Tibial artery (tissue), 4 donors: ENCODE measurements around the gene CNPPD1.

Experiments used
- DNase-seq, 2 donors: peaks; one replicate each; pipeline ENCODE4 v3.0.0-alpha.2; 2019
- H3K27ac ChIP-seq, 2 donors: fragments of 200-600 bp; sonication (generic) in 1 of 2; 1 replicate in 1 of 2; 2 replicates in 1 of 2; pipeline ENCODE4 v1.5.1; 2018 to 2019; ENCODE audit warnings: mild to moderate bottlenecking in 1 of 2
- H3K27me3 ChIP-seq, 2 donors: fragments of 200-600 bp; sonication (generic) in 1 of 2; one replicate each; pipeline versions ENCODE4 v1.5.1 to v1.6.0; 2016 to 2019
- H3K36me3 ChIP-seq, 3 donors: fragments of 200-600 bp; sonication (generic) in 2 of 3; one replicate each; pipeline ENCODE4 v1.5.1; 2016 to 2019; ENCODE audit warnings: mild to moderate bottlenecking in 2 of 3
- H3K4me1 ChIP-seq, 4 donors: fragments of 200-600 bp; sonication (generic) in 2 of 4; 1 replicate in 3 of 4; 2 replicates in 1 of 4; pipeline ENCODE4 v1.5.1; 2016 to 2019
- H3K4me3 ChIP-seq, 2 donors: fragments of 200-600 bp; sonication (generic) in 1 of 2; 1 replicate in 1 of 2; 2 replicates in 1 of 2; pipeline ENCODE4 v1.5.1; 2018 to 2019; ENCODE audit warnings: mild to moderate bottlenecking in 2 of 2
- H3K9me3 ChIP-seq, 3 donors: fragments of 200-600 bp; sonication (generic) in 1 of 3; one replicate each; pipeline ENCODE4 v1.5.1; 2016 to 2019
- CTCF ChIP-seq, 2 experiments: fragments of 200-600 bp in 1 of 2; fragments of 450-650 bp in 1 of 2; IDR thresholded peaks; one replicate each; pipeline ENCODE4 v1.5.1; 2017 to 2019; ENCODE audit warnings: antibody characterized with exemption in 2 of 2, mild to moderate bottlenecking in 1 of 2, moderate library complexity in 1 of 2
- intact Hi-C: fragments of 100-400 bp; cut with DNase I; formaldehyde crosslinking; loops from one replicate; pipeline ENCODE4 v1.15.0; 2023; ENCODE audit warnings: low total_unique reads

CNPPD1 gene

GRCh38 chr2:219174801-219175200, 1.9 kb downstream of the CNPPD1 start:
- TF ChIP-seq CTCF (IDR thresholded peaks at IDR 0.05), result no peak
- intact Hi-C loops, result loop anchor here (5.0 to 10.0 kb wide), 2 partner anchors 42 to 210 kb away; partner anchors contain the start of genes ABCB6 and DNPEP
- peaks cover 29 to 44% (median 41%) of the 10 kb centered on the region in 3 donors for H3K36me3 ChIP-seq
- peaks cover 4 to 45% (median 36%) of the 10 kb centered on the region in 4 donors for H3K4me1 ChIP-seq
- H3K27ac ChIP-seq, result no peak overlapping the region
- H3K9me3 ChIP-seq, result no peaks in the 10 kb centered on the region
- H3K4me3 ChIP-seq, result no peak overlapping the region
- DNase-seq, result no peak
- no peaks in the 10 kb centered on the region for H3K27me3 ChIP-seq

- no peak overlapping the region for H3K4me3 ChIP-seq
- no peak for TF ChIP-seq CTCF (IDR thresholded peaks at IDR 0.05)
- H3K36me3 ChIP-seq, result peaks cover 25 to 40% (median 37%) of the 10 kb centered on the region in 3 donors
- intact Hi-C loops, result loop anchor here (10.0 kb wide), 1 partner anchor 211 kb away; the partner anchor contains the start of gene DNPEP
- H3K27ac ChIP-seq, result no peak overlapping the region
- DNase-seq, result no peak
- H3K9me3 ChIP-seq, result no peaks in the 10 kb centered on the region
- H3K4me1 ChIP-seq, result peaks cover 4 to 38% (median 30%) of the 10 kb centered on the region in 4 donors
- H3K27me3 ChIP-seq, result no peaks in the 10 kb centered on the region
These were observed 2.6 kb downstream of the CNPPD1 start for GRCh38 chr2:219174146-219174545.

GRCh38 chr2:219173176-219173575, 3.5 kb downstream of the CNPPD1 start:
- peaks cover 25 to 40% (median 37%) of the 10 kb centered on the region in 3 donors for H3K36me3 ChIP-seq

GRCh38 chr2:219172231-219173154, 4.2 kb downstream of the CNPPD1 start:
- peaks cover 0 to 31% (median 23%) of the 10 kb centered on the region in 4 donors for H3K4me1 ChIP-seq
- H3K4me3 ChIP-seq, result no peak overlapping the region
- H3K9me3 ChIP-seq, result no peaks in the 10 kb centered on the region
- TF ChIP-seq CTCF (IDR thresholded peaks at IDR 0.05), result no peak
- intact Hi-C loops, result loop anchor here (10.0 kb wide), 1 partner anchor 212 kb away; the partner anchor contains the start of gene DNPEP
- peak overlapping the region; percentile 65 for H3K27ac ChIP-seq
- no peak for DNase-seq
- H3K27me3 ChIP-seq, result no peaks in the 10 kb centered on the region
- H3K36me3 ChIP-seq, result peaks cover 25 to 40% (median 37%) of the 10 kb centered on the region in 3 donors

More at GRCh38 chr2:219173176-219173575, 3.5 kb downstream of the CNPPD1 start:
- intact Hi-C loops, result loop anchor here (10.0 kb wide), 1 partner anchor 212 kb away; the partner anchor contains the start of gene DNPEP
- TF ChIP-seq CTCF (IDR thresholded peaks at IDR 0.05), result no peak
- DNase-seq, result no peak
- Histone ChIP-seq H3K4me1 (peaks cover 0 to 31% (median 23%) of the 10 kb centered on the region in 4 donors), H3K4me3 (no peak overlapping the region), H3K9me3 (no peaks in the 10 kb centered on the region), H3K27ac (no peak overlapping the region), H3K27me3 (no peaks in the 10 kb centered on the region)

GRCh38 chr2:219171231-219171651, 5.5 kb downstream of the CNPPD1 start:
- intact Hi-C loops, result loop anchor here (10.0 kb wide), 1 partner anchor 214 kb away; the partner anchor contains the start of gene DNPEP
- H3K36me3 ChIP-seq, result peaks cover 25 to 40% (median 37%) of the 10 kb centered on the region in 3 donors
- H3K4me1 ChIP-seq, result peaks cover 0 to 31% (median 23%) of the 10 kb centered on the region in 4 donors
- TF ChIP-seq CTCF (IDR thresholded peaks at IDR 0.05), result peak; percentile 70 to 74
- DNase-seq, result peak; percentile 89 to 90
- no peaks in the 10 kb centered on the region for H3K9me3 ChIP-seq
- H3K27me3 ChIP-seq, result no peaks in the 10 kb centered on the region
- H3K27ac ChIP-seq, result peak overlapping the region; percentile 65
- no peak overlapping the region for H3K4me3 ChIP-seq
